HEK293 (cell line): ENCODE results near the gene KCNIP4.

Experiments used
- BCL11A ChIP-seq: fragments of 450-650 bp; formaldehyde crosslinking; IDR thresholded peaks from 2 replicates; pipeline ENCODE4 v1.5.1; 2016; ENCODE audit warnings: low read depth, missing biosample characterization, missing genetic modification characterization
- KLF7 ChIP-seq: fragments of 450-650 bp; formaldehyde crosslinking; IDR thresholded peaks from 2 replicates; pipeline ENCODE4 v1.5.1; 2016; ENCODE audit warnings: missing biosample characterization, missing genetic modification characterization, borderline replicate concordance
- REPIN1 ChIP-seq: fragments of 450-650 bp; formaldehyde crosslinking; IDR thresholded peaks from 2 replicates; pipeline ENCODE4 v1.5.1; 2017; ENCODE audit warnings: missing biosample characterization, missing genetic modification characterization, low read depth
- ZFP41 ChIP-seq: fragments of 450-650 bp; formaldehyde crosslinking; IDR thresholded peaks from 2 replicates; pipeline ENCODE4 v1.5.1; 2016; ENCODE audit warnings: missing biosample characterization, missing genetic modification characterization, borderline replicate concordance
- ZNF138 ChIP-seq: fragments of 450-650 bp; formaldehyde crosslinking; IDR thresholded peaks from 2 replicates; pipeline ENCODE4 v1.5.1; 2016; ENCODE audit warnings: missing biosample characterization, missing genetic modification characterization, borderline replicate concordance
- ZNF274 ChIP-seq, 2 experiments: fragments of 200-500 bp in 1 of 2; fragments of 450-650 bp in 1 of 2; sonication (Bioruptor generic) in 1 of 2; formaldehyde crosslinking in 1 of 2; IDR thresholded peaks; 2 replicates each; pipeline versions ENCODE4 v1.5.1 to v1.6.1; 2014 to 2016; ENCODE audit warnings: borderline replicate concordance in 1 of 2, inconsistent platforms in 1 of 2, low read length in 1 of 2, missing biosample characterization in 1 of 2, missing genetic modification characterization in 1 of 2
- ZNF280D ChIP-seq: fragments of 450-650 bp; formaldehyde crosslinking; IDR thresholded peaks from 2 replicates; pipeline ENCODE4 v1.5.1; 2016; ENCODE audit warnings: missing biosample characterization, missing genetic modification characterization
- ZNF416 ChIP-seq: fragments of 450-650 bp; formaldehyde crosslinking; IDR thresholded peaks from 2 replicates; pipeline ENCODE4 v1.5.1; 2016; ENCODE audit warnings: missing biosample characterization, missing genetic modification characterization
- ZNF624 ChIP-seq: fragments of 450-650 bp; formaldehyde crosslinking; IDR thresholded peaks from 2 replicates; pipeline ENCODE4 v1.5.1; 2017; ENCODE audit warnings: missing biosample characterization, missing genetic modification characterization
- ZNF660 ChIP-seq: fragments of 450-650 bp; IDR thresholded peaks from 2 replicates; pipeline ENCODE4 v1.5.1; 2018; ENCODE audit warnings: missing biosample characterization, mild to moderate bottlenecking, missing genetic modification characterization
- ZNF768 ChIP-seq: fragments of 450-650 bp; formaldehyde crosslinking; IDR thresholded peaks from 2 replicates; pipeline ENCODE4 v1.5.1; 2018; ENCODE audit warnings: missing biosample characterization, mild to moderate bottlenecking, missing genetic modification characterization
- TF ChIP-seq, protein P1 (sequence below): fragments of 450-650 bp; formaldehyde crosslinking; IDR thresholded peaks from 2 replicates; pipeline ENCODE4 v1.5.1; 2016; ENCODE audit warnings: missing biosample characterization, missing genetic modification characterization
- TF ChIP-seq, protein P2 (sequence below): fragments of 450-650 bp; formaldehyde crosslinking; IDR thresholded peaks from 2 replicates; pipeline ENCODE4 v1.5.1; 2016; ENCODE audit warnings: missing biosample characterization, missing genetic modification characterization

GRCh38 chr4:21695141-21695540, 253.4 kb downstream of the KCNIP4 start:
- TF ChIP-seq, protein P1, sequence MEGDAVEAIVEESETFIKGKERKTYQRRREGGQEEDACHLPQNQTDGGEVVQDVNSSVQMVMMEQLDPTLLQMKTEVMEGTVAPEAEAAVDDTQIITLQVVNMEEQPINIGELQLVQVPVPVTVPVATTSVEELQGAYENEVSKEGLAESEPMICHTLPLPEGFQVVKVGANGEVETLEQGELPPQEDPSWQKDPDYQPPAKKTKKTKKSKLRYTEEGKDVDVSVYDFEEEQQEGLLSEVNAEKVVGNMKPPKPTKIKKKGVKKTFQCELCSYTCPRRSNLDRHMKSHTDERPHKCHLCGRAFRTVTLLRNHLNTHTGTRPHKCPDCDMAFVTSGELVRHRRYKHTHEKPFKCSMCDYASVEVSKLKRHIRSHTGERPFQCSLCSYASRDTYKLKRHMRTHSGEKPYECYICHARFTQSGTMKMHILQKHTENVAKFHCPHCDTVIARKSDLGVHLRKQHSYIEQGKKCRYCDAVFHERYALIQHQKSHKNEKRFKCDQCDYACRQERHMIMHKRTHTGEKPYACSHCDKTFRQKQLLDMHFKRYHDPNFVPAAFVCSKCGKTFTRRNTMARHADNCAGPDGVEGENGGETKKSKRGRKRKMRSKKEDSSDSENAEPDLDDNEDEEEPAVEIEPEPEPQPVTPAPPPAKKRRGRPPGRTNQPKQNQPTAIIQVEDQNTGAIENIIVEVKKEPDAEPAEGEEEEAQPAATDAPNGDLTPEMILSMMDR (tag by site-specific recombination), result no peak
- TF ChIP-seq ZNF138 (tag by site-specific recombination), result no peak
- no peak for TF ChIP-seq REPIN1 (tag by site-specific recombination)
- no peak for TF ChIP-seq BCL11A
- TF ChIP-seq ZNF280D, result no peak
- TF ChIP-seq ZFP41 (tag by site-specific recombination), result no peak
- TF ChIP-seq ZNF416 (tag by site-specific recombination), result no peak
- TF ChIP-seq ZNF274 (IDR thresholded peaks at IDR 0.05; ENCODE audit: low read length), result no peak
- no peak for TF ChIP-seq ZNF274 (tag by site-specific recombination; IDR thresholded peaks at IDR 0.05; ENCODE audit: borderline replicate concordance)
- TF ChIP-seq KLF7, result no peak
- TF ChIP-seq ZNF660, result no peak
- TF ChIP-seq, protein P2, sequence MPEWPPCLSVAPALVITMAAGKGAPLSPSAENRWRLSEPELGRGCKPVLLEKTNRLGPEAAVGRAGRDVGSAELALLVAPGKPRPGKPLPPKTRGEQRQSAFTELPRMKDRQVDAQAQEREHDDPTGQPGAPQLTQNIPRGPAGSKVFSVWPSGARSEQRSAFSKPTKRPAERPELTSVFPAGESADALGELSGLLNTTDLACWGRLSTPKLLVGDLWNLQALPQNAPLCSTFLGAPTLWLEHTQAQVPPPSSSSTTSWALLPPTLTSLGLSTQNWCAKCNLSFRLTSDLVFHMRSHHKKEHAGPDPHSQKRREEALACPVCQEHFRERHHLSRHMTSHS (tag by site-specific recombination), result no peak
- TF ChIP-seq ZNF768 (tag by site-specific recombination), result no peak
- no peak for TF ChIP-seq ZNF624 (tag by site-specific recombination)
